Measurements from ENCODE around the gene HLF.

The HLF gene

DNA sequence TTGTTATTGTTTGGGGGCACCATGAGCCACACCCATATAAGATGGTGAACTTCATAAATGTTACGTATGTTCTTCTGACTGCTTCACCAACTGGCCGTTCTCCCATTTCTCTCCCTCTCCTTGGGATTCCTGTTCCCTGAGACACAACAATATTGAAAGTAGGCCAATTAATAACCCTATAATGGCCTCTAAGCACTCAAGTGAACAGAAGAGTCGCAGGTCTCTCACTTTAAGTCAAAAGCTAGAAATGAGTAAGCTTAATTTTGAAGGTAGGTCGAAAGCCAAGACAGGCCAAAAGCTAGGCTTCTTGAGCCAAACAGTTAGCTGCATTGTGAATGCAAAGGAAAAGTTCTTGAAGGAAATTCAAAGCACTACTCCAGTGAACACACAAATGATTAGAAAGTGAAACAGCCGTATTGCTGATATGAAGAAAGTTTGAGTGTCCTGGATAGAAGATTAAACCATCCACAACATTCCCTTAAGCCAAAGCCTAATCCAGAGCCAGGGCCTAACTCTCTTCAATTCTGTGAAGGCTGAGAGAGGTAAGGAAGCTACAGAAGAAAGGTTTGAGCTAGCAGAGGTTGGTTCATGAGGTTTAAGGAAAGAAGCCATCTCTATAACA is 25.8 kb downstream of the HLF start:
- no peak for DNase-seq (ENCODE audit: low read depth in 3 of 3, low spot score in 1 of 3)

DNA sequence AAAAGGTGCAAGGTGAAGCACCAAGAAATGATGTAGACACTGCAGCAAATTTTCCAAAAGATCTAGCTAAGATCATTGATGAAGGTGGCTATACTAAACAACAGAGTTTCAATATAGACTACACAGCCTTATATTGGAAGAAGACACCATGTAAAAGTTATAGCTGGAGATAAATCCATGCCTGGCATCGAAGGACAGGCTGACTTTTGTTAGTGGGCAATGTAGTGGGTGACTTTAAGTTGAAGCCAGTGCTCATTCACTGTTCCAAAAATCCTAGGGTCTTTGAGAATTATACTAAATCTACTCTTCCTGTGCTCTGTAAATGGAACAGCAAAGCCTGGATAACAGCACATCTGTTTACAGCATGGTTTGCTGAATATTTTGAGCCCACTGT is 26.4 kb downstream of the HLF start:
- no peak for DNase-seq (ENCODE audit: low read depth in 3 of 3, low spot score in 1 of 3)

DNA sequence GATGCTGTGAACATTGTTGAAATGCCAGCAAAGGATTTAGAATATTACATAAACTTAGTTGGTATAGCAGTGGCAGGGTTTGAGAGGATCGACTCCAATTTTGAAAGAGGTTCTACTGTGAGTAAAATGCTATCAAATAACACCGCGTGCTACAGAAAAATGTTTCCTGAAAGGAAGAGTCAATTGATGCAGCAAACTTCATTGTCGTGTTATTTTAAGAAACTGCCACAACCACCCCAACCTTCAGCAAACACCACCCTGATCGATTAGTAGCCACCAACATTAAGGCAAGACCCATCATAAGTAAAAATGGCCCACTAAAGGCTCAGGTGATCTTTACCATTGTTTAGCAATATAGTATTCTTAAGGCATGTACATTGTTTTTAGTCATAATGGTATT is 27.3 kb downstream of the HLF start:
- DNase-seq (ENCODE audit: low read depth in 3 of 3, low spot score in 1 of 3) = no peak

DNA sequence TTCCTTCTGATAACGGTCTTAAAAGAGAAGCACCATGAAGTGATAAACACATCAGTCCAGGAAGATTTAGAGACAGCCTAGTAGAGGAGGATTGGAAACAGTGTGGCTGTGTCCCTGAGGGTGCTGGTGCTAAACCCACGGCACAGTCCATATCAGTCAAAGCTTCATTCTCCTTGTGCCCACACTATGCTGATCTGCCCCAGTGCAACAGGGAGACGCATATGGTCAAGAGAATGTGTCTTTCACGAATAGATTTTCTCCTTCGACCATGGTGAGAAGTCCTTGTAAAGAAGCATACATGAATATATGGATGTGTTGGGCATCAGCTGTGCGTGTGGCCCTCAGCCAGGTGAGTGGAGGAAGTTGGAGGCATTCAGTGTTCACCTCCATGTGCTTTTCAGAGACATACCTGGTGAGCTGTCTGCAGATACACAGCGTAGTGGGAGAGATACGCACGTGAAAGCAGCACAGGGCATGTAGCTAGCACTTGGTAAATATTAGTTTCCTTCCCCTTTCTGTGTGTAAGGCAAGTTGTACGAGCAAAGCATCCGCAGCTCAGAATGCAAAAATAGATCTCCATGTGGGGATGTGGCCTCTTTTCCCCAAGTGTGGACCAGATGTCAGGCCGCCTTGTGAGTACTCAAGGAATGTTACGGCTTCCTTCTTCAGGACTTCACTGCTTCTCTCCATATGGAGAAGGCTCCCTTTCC is 29.4 kb downstream of the HLF start:
- no peak for DNase-seq (ENCODE audit: low read depth in 3 of 3, low spot score in 1 of 3)

DNA sequence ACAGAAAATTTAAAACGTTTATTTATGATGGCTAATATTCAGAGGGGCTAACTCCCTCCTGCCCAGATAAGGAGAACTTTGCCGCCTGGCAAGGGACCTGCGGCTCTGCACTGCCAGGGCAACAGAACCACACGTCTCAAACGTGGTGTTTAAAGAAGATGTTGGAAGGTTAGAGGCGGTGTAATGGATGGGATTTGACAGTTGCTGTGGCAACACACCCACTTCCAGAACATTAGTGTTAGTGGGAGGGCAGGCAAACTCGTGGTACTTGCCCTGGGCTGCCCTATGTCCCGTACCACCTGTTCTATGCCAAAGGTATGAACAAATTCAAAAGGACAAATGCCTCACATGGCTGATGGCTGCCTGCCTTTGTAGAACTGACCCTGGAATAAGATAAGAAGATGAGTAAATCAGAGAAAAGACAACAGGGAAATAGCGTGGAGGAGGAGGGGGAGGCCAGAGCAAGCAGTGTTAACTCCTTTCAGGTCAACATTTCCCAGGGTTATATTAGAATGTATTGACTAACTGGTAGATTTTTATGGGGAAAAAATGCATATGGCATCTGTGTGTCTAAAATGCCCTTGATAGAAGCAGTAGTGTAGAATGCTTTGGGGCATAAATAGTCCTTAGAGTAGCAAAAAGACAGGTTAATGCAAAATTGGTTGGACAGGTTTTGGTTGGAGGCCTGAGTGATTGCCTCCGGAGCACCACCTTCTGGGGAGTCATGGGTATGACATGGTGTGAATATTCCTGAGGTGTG is 30.8 kb downstream of the HLF start:
- peak; percentile 13 to 39 (median 22) for DNase-seq (ENCODE audit: low read depth in 3 of 3, low spot score in 1 of 3)

DNA sequence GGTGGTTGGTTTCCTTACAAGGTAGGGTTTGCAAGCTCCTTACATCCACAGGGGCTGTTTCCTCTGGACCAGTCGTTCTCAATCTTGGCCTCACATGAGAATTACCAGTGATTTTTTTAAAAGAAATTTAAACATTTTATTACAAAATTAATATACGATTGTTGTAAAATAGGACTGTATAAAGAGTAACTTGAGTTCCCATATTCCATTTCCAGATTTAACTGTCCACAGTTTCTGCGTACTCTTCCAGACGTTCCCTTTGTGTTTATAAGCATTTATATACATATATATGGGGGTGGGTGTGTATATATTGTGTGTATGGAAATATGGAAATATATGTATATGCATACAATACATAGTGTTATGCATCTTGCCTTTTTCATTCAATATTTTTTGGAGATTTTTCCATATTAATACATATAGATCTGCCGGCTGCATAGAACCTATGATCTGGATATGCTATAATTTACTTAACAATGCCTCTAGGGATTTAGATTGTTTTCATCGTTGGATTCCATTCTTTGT is 31.5 kb downstream of the HLF start:
- DNase-seq (ENCODE audit: low read depth in 3 of 3, low spot score in 1 of 3) = no peak

DNA sequence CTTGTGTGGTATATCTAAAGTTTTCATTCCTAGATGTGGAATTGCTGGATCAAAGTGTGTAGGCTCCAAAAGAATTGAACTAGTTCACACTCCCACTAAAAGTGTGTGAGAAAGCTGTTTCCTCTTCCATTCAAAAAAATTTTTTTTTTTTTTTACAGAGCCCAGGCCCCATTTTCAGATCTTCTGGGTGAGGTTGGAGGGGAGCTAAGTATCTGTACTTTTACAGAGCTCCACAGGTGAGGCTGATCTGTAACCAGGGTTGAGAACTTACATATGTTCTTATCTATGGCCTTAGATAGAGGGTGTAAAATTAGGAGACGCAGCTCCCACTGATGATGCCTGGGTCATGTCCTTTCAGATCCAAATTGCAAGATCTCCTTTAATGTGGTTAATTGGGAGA is 31.9 kb downstream of the HLF start:
- no peak for DNase-seq (ENCODE audit: low read depth in 3 of 3, low spot score in 1 of 3)

DNA sequence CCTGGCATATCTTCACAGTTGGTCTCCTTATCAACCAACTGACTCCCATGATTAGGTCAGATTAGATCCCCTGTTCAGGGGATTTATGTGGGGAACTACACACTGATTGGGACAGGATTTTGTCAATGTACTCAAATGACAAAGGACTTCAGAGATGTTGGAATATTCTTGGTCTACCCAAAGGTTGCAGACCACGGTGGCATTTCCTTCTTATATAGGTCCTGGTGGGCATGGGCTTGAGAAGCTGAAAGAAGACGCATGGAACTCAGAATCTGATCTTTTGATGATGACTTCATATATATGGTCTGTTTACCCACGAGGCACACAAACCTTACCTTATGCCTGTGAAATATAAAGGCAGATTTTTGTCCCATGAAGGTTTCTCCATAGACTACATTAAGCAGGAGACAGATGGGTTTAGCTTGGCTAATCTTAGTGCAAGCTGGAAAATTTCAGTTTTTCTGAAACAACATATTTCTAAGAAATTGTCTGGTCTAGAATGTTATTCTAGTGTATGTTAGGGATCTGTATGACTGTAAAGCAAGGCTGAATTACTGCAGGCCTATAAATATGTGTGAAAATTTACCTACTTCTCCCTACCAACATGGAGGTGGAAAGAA is 33.5 kb downstream of the HLF start:
- no peak for DNase-seq (ENCODE audit: low read depth in 3 of 3, low spot score in 1 of 3)

DNA sequence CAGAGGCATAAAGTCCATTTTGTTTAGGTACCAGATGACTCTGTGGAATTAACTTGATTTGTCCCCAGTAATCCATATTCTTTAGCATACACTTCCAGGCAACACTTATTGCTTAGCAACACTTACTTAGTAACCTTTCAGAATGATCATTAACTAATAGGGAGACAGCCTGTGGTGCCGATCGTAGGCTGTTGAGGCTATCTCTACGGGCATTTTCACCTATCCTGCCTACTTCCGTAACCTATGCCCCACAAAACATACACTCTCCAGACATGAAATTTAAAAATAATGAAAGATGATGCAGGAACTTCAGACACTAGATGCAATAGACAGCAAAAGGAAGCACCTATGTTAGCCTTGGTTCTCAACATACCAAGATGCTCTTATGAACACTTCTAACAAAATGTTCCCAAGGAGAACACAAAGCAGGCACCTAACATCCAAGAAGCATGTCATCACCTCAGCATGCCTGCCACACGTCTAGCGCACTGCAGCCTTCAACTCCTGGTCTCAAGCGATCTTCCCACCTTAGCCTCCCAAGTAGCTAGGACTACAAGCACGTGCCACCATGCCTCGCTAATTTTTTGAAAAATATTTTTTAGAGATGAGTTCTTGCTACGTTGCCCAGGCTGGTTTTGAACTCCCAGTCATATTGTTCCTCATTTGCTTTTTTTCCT is 34.5 kb downstream of the HLF start:
- no peak for DNase-seq (ENCODE audit: low read depth in 3 of 3, low spot score in 1 of 3)

DNA sequence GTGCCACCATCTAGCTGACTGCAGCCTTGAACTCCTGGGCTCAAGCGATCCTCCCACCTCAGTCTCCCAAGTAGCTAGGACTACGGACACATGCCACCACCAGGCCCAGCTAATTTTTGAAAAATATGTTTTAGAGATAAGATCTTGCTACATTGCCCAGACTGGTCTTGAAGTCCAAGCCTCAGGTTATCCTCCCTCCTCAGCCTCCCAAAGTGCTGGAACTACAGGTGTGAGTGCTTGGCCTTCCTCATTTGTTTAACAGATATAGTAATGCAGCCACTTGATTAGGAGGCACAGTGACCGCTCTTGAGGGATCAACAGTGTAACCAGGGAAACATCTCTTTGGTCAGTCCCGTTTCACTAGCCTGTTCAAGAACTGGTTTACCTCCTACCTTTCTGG is 35.1 kb downstream of the HLF start:
- no peak for DNase-seq (ENCODE audit: low read depth in 3 of 3, low spot score in 1 of 3)

DNA sequence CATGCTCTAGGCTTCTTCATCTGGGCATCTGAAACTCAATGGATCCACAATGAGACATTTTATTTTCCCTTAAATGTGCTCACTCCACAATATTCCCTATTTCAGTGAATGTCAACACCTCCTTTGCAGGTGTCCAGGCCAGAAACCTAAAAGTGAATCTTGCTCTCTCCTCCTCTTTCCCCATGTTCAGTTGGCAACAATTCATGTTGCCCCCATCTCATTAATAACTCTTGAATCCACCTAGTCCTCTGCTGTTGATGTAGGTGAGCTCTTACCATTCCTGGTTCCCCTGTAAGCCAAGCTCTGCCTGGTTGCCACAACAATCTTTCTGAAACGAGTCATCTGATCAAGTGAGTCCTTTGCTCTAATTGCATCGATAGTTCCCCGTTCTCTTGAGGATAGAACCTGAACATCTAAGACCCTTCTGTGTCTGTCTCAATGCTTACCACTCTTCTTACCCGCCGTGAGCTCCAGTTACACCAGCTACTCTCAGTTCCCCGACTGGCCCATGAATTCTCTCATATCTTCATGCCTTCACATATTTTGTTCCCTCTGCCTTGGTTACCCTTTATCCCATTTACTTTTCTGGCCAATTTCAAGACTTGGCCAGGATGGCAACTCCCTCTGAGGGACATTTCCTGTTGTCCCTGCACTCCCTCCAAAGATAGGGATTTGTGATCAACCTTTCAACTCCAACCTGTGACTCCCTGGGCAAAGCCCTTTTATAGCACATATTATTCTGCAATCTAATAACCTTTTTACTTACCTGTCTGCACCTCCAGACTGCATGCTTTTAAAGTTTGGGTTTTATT is 35.9 kb downstream of the HLF start:
- no peak for DNase-seq (ENCODE audit: low read depth in 3 of 3, low spot score in 1 of 3)

DNA sequence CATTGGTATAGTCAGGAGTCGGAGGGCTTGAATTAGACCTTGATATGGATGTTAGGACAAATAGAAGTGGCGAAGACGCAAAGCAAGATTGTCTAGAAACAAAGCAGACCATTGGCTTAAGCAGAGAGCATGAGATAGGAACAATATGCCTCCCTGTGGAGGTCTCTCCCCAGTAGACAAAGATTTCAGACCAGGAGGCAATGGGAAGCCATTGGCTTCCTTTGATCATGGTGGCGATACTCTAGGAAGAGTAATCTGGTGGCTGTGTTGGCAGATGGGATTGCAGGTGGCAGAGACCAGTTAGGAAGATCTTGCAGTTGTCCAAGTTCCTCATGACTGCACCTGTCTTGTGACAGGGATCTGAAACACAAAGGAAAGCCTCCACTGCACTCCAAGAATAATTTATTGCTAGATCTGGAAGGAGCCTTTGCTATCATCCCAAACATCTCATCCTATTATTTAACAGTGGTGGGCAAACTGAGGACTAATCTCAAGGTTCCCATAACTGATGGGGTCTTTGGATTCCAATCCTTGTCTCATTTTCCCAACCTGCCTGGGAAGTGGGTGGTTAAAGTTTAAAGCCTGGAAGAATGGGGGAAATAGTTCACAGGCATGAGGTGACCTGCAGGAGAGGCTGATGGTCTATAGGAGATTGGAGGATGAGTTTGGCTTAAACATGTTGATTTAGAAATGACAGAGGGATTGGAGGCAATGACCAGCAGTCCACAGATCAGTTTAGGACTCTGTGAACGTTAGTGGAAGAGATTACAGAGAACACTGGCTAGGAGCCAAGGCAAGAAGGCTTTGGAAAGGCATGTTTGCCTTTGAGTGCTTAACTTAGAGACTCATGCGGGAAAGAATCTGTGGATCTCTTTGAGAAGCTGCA is 37.0 kb downstream of the HLF start:
- no peak for DNase-seq (ENCODE audit: low read depth in 3 of 3, low spot score in 1 of 3)

DNA sequence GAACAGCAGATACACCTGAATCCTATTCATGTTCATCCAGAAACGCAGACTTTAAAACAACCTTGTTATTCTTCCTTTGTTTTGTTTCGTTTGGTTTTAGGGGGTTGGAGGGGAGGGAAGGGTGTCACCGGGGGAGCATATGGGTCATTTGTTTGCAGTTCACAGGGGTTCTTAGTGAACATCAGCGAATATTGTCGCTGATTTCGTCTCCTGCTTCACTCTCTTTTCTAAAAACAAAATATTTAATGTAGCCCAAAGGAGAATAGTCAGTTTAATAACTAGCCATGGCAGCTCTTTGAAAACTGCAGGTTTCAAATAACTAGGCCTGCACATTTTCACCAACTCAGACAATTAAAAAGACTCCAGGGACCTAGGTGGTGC is 37.6 kb downstream of the HLF start:
- no peak for DNase-seq (ENCODE audit: low read depth in 3 of 3, low spot score in 1 of 3)

DNA sequence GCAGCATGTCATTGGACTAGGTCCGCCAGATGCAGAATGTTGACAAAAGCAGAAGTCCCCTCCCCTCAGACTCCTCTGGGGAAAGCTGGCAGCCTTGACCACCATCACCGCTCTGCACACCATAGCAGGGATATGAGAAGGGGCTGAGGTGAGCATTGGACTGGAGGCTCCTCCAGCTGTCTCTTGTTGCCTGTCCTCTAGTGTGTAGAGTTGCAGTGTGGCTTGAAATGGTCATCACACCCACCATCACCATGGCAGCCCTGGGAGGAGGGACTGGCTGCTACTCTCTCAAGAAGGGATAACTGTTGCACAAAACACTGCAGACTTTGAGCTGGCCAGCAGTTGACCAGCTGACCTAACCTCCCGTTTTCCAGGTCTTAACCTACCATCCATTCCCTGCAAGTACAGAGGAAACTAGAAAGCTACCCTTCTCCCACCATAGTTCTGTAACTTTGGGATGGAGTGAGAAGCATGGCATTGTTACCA is 38.3 kb downstream of the HLF start:
- no peak for DNase-seq (ENCODE audit: low read depth in 3 of 3, low spot score in 1 of 3)

DNA sequence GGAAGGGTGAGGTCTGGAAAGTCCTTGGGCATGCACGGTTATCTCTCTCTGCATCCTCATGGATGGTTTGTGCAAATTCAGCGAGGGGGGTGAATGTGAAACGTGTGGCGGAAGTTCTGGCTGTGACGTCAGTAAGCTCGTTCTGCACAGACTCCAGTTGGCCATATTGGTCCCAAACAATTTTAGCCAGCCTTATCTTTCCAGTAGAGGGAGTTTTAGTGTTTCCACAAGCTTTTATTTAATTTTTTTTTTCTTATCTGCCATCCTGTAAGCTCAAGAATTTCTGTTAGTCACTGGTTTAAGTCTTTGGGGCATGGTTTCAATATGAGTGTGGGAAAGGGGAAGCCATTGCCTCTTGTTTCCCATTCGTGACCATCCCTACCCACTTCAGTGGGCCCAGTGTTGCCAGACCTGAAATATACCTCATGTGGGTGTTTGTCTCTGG is 39.0 kb downstream of the HLF start:
- DNase-seq (ENCODE audit: low read depth in 3 of 3, low spot score in 1 of 3) = no peak

DNA sequence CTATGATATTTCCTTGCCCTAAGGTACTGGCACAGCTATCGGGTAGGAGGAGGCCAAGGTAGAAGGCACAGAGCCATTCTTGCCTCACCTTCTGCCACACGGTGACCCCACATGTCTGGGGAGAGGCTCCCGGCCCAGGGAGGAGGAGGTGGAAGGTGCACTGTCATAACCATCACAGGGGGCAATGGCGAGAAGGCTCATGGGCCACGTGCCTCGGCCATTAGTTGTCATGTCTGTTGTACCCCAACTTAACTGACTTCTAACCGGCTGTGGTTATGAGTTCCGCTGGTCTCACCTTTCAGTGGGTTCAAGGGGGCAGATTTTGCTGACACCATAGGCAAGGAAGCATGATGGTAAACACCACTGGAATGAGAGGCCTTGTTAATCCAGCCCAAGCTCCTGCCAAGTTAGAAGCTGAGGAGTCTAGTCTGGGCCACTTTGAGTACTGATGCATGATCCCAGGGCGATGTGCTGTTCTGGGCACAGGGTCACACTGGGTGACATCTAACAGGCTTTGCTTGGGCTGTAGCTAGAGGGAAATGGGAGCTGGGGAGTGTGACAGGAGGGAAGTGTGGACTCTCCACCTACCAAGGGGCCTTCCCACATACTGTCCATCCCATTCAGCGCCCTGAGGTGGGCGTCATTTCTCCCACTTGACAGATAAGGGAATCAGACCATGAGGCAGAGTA is 39.6 kb downstream of the HLF start:
- DNase-seq (ENCODE audit: low read depth in 3 of 3, low spot score in 1 of 3) = no peak

DNA sequence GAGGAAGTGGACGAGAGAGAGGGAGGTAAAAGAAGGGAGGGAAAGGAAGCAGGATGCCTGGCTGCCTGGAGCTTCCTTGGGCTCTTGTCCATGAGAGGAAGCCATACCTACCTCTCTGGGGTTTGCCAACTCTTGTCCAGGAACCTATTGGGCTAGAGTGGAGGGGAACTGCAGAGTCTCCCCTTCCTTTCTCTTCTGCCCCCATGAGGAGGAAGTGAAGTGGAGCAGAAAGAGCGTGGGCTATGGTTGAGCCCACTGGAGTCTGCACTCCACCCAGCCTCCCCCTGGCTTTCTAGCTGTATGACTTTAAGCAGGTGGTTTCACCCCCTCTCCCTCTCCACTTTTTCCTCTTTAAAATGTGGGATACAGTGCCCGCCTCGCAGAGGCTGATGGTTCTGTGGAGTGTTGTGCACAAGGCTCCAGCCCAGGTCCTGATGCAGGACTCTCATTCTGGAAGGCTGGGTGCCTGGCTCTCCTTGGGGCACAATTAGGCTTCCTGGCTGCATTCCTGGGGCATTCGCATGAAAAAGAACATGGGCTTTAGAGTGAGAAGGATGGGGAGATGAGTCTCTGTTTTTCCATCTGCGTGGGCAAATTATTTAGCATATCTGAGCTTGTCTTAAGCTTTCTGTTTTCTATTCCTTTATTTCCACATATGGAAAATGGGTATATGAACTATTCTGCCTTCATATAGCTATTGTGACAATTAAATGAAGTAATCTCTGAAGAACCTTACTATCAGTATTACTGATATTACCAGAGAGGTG is 40.7 kb downstream of the HLF start:
- DNase-seq (ENCODE audit: low read depth in 3 of 3, low spot score in 1 of 3) = no peak

DNA sequence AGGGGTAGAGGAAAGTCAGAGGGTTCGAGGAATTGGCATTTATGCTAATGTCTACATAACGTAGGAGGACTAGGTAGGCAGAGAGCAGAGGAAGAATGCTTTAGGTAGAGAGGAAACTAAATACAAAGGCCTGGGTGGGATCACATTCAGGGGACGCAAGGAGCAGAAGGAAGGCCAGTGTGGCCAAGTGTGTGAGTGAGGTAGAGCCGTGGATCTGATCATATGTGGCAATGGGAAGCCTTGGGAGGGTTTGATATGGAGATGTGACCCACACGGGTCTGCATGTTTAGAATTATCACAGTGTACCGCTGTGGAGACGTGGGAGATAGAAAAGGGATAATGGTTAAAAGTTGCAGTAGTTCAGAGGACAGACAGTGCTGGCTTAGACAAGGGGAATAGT is 43.1 kb downstream of the HLF start:
- no peak for DNase-seq (ENCODE audit: low read depth in 3 of 3, low spot score in 1 of 3)

Data from stimulated activated CD4-positive, alpha-beta T cell treated with anti-CD3 and anti-CD28 coated beads, TNF-alpha, amount 100 ng/mL, for 1 hour (primary cell).